Esophagus squamous epithelium (tissue), 5 donors: ENCODE results near the gene ROMO1. TPM values are rescaled to one million over a fixed set of nuclear protein-coding genes. Genes with fewer than 3 reads are reported as not detected.

Experiments used
- DNase-seq: peaks from one replicate; lab custom pipeline; 2025; lab: John Stamatoyannopoulos, UW
- H3K27ac ChIP-seq, 4 donors: fragments of 200-600 bp; sonication (generic); one replicate each; pipeline ENCODE4 v1.5.1; 2016 to 2019; ENCODE audit warnings: mild to moderate bottlenecking in 1 of 4
- H3K27me3 ChIP-seq, 4 donors: fragments of 200-600 bp; sonication (generic); 1 replicate in 3 of 4; 2 replicates in 1 of 4; pipeline versions ENCODE4 v1.5.1 to v1.6.0; 2017 to 2021; ENCODE audit warnings: antibody characterized with exemption in 1 of 4
- H3K36me3 ChIP-seq, 3 donors: fragments of 200-600 bp; sonication (generic); one replicate each; pipeline ENCODE4 v1.5.1; 2016 to 2019
- H3K4me1 ChIP-seq, 3 donors: fragments of 200-600 bp; sonication (generic); one replicate each; pipeline ENCODE4 v1.5.1; 2017 to 2019
- H3K4me3 ChIP-seq, 4 donors: fragments of 200-600 bp; sonication (generic); 1 replicate in 3 of 4; 2 replicates in 1 of 4; pipeline ENCODE4 v1.5.1; 2016 to 2019; ENCODE audit warnings: mild to moderate bottlenecking in 2 of 4, moderate library complexity in 1 of 4
- H3K9me3 ChIP-seq, 3 donors: fragments of 200-600 bp; sonication (generic); one replicate each; pipeline ENCODE4 v1.5.1; 2016 to 2019
- CTCF ChIP-seq, 6 experiments: fragments of 450-650 bp in 4 of 6; fragments of 200-600 bp in 2 of 6; sonication (generic) in 2 of 6; IDR thresholded peaks; one replicate each; pipeline ENCODE4 v1.5.1; 2016 to 2019; ENCODE audit warnings: antibody characterized with exemption in 6 of 6, mild to moderate bottlenecking in 4 of 6, moderate library complexity in 4 of 6
- POLR2A ChIP-seq, 4 donors: fragments of 450-650 bp; IDR thresholded peaks; one replicate each; pipeline ENCODE4 v1.6.1; 2017; ENCODE audit warnings: antibody characterized with exemption in 4 of 4, mild to moderate bottlenecking in 4 of 4, moderate library complexity in 3 of 4
- WGBS, 2 donors: methylation state at CpG; one replicate each; pipeline ENCODE4 v1.1.5; 2018; 5-methylcytosine and 5-hydroxymethylcytosine counted together
- intact Hi-C: fragments of 100-400 bp; cut with DNase I; formaldehyde crosslinking; loops from one replicate; pipeline ENCODE4 v1.15.0; 2022
- total RNA-seq, 4 donors: library from RNA; depleted of rRNA; stranded (reverse); fragments of >200 nt; gene quantifications; one replicate each; pipeline ENCODE4 v1.1.0, GENCODE V29; 2016
- donor health status: DM: yes; HTN: yes; CAD: no.

The ROMO1 gene
- total RNA-seq, 4 donors from 2014 or later = 178 to 290 (median 228) TPM

DNA sequence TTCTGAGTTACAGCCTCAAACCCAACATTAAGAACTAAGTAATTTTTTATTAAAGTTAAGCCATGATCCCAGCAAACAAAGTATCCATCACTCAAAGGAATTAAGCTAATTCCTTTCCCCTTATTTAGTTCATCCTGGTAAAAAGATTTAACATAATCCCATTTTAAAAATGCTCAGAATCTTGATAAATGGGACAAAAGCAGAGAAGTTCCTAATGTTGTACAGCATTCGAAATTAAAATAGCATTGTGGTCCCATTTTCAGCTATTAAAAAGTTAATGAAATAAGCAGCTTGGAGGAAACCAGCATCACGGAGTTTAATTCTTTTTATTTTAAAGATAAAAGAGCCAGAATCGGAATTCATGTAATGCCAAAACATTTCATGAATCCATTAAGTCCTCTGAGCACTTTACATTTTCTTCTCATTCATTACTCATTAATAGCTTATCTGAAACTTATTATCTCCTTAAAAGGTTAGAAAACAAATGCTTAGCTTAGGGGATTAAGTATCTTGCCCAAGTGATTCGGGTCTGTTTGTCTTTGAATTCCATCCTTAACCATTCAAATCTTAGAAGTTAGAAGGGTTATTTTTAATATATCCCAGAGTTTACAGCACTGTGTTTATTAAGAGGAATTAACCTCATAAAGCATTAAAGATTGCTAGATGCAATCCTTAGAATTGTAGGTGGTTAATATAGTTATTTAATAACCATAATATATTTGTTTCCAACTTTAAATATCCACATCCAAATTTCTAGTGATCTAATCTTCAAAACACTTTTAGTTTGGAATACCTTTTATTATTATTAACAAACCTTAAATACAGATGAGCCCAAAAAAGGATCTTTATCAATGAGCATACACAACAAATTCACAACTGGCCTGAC is 31.6 kb downstream of the ROMO1 start:
- intact Hi-C loops = no loop called here
- WGBS, 2 donors = 46 to 48% methylated on average over 4 of the region's 4 CpGs

GRCh38 chr20:35731469-35731788 is 32.2 kb downstream of the ROMO1 start:
- Histone ChIP-seq H3K36me3 (peaks cover 14 to 100% (median 52%) of the 10 kb centered on the region in 3 donors), H3K4me3 (no peak overlapping the region), H3K27ac (peak overlapping the region in 2 of 4 donors; percentile 34 to 36), H3K27me3 (no peaks in the 10 kb centered on the region), H3K4me1 (peaks cover 0 to 81% (median 37%) of the 10 kb centered on the region in 3 donors), H3K9me3 (no peaks in the 10 kb centered on the region)
- DNase-seq = no peak
- 55 to 61% methylated on average over 2 of the region's 2 CpGs for WGBS, 2 donors
- intact Hi-C loops = no loop called here
- no peak for TF ChIP-seq POLR2A (IDR thresholded peaks at IDR 0.05)
- no peak for TF ChIP-seq CTCF (IDR thresholded peaks at IDR 0.05)

More for the DNA sequence above, 31.6 kb downstream of the ROMO1 start:
- Histone ChIP-seq H3K4me3 (no peak overlapping the region), H3K27ac (peak overlapping the region in 2 of 4 donors; percentile 34 to 36), H3K4me1 (peaks cover 0 to 75% (median 31%) of the 10 kb centered on the region in 3 donors), H3K9me3 (no peaks in the 10 kb centered on the region), H3K27me3 (no peaks in the 10 kb centered on the region), H3K36me3 (peaks cover 20 to 100% (median 56%) of the 10 kb centered on the region in 3 donors)
- TF ChIP-seq POLR2A (IDR thresholded peaks at IDR 0.05) = no peak
- no peak for TF ChIP-seq CTCF (IDR thresholded peaks at IDR 0.05)
- no peak for DNase-seq

GRCh38 chr20:35731862-35732643 is 32.8 kb downstream of the ROMO1 start:
- H3K4me1 ChIP-seq = peaks cover 0 to 88% (median 43%) of the 10 kb centered on the region in 3 donors
- H3K9me3 ChIP-seq = no peaks in the 10 kb centered on the region
- no peaks in the 10 kb centered on the region for H3K27me3 ChIP-seq
- 79 to 88% methylated on average over 24 of the region's 24 CpGs for WGBS, 2 donors
- TF ChIP-seq CTCF (IDR thresholded peaks at IDR 0.05) (no peak), POLR2A (IDR thresholded peaks at IDR 0.05) (no peak)
- H3K4me3 ChIP-seq = peak overlapping the region in 1 of 4 donors; percentile 18
- peaks cover 8 to 100% (median 52%) of the 10 kb centered on the region in 3 donors for H3K36me3 ChIP-seq
- intact Hi-C loops = no loop called here
- DNase-seq = no peak
- H3K27ac ChIP-seq = peak overlapping the region in 2 of 4 donors; percentile 34 to 36

DNA sequence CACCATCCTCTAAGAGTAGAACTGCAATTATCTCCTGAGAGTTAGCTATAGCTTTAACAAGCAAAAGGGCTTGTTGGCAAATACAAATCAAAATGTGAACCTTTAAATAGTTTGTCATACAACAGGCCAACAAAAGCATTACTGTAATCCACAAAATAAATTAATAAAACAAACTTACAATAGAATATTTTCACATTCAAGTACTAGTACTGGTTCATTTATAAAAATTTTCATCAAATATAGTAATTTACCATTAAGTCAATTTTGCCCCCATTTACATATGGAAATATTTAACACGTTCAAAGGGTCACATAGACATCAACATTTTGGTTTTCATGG is 33.4 kb downstream of the ROMO1 start:
- DNase-seq = no peak
- Histone ChIP-seq H3K36me3 (peaks cover 6 to 100% (median 52%) of the 10 kb centered on the region in 3 donors), H3K4me1 (peaks cover 0 to 93% (median 48%) of the 10 kb centered on the region in 3 donors), H3K4me3 (peak overlapping the region in 1 of 4 donors; percentile 18), H3K27ac (peak overlapping the region in 2 of 4 donors; percentile 34 to 36), H3K9me3 (no peaks in the 10 kb centered on the region), H3K27me3 (no peaks in the 10 kb centered on the region)
- TF ChIP-seq CTCF (IDR thresholded peaks at IDR 0.05) = no peak
- no peak for TF ChIP-seq POLR2A (IDR thresholded peaks at IDR 0.05)
- intact Hi-C loops = no loop called here
- 33 to 43% methylated on average over 1 of the region's 1 CpG for WGBS, 2 donors

DNA sequence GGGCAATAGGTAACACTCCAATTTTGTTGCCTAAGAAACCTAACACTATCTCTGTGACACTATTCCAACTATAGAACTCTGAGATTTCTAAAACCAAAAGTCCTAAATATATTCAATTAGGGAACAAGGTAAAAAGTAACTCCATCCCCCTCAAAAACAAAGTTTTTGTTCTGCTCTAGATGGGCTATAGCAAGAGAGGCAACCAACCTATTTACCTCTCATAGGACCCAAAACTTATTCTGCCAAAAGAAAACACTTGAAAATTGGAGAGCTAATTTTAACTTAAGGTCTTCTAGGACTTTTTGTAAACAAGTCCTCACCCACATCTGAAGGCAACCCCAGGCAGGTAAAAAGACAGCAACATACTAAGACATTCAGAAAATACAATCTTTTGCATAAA is 35.2 kb downstream of the ROMO1 start:
- no peak overlapping the region for H3K4me3 ChIP-seq
- no peak for TF ChIP-seq CTCF (IDR thresholded peaks at IDR 0.05)
- no peak for TF ChIP-seq POLR2A (IDR thresholded peaks at IDR 0.05)
- no peak overlapping the region for H3K27ac ChIP-seq
- H3K9me3 ChIP-seq = no peaks in the 10 kb centered on the region
- intact Hi-C loops = no loop called here
- DNase-seq = no peak
- H3K27me3 ChIP-seq = no peaks in the 10 kb centered on the region
- H3K36me3 ChIP-seq = peaks cover 3 to 100% (median 51%) of the 10 kb centered on the region in 3 donors
- H3K4me1 ChIP-seq = peaks cover 0 to 100% (median 62%) of the 10 kb centered on the region in 3 donors
